ENCODE data around the gene TGFBR1.

- TF ChIP-seq GABPA (IDR thresholded peaks at IDR 0.05; ENCODE audit: low read depth): no peak
- TF ChIP-seq, protein P1, sequence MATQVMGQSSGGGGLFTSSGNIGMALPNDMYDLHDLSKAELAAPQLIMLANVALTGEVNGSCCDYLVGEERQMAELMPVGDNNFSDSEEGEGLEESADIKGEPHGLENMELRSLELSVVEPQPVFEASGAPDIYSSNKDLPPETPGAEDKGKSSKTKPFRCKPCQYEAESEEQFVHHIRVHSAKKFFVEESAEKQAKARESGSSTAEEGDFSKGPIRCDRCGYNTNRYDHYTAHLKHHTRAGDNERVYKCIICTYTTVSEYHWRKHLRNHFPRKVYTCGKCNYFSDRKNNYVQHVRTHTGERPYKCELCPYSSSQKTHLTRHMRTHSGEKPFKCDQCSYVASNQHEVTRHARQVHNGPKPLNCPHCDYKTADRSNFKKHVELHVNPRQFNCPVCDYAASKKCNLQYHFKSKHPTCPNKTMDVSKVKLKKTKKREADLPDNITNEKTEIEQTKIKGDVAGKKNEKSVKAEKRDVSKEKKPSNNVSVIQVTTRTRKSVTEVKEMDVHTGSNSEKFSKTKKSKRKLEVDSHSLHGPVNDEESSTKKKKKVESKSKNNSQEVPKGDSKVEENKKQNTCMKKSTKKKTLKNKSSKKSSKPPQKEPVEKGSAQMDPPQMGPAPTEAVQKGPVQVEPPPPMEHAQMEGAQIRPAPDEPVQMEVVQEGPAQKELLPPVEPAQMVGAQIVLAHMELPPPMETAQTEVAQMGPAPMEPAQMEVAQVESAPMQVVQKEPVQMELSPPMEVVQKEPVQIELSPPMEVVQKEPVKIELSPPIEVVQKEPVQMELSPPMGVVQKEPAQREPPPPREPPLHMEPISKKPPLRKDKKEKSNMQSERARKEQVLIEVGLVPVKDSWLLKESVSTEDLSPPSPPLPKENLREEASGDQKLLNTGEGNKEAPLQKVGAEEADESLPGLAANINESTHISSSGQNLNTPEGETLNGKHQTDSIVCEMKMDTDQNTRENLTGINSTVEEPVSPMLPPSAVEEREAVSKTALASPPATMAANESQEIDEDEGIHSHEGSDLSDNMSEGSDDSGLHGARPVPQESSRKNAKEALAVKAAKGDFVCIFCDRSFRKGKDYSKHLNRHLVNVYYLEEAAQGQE (IDR thresholded peaks at IDR 0.05; ENCODE audit: low read depth, low read length): no peak
- TF ChIP-seq, protein P2, sequence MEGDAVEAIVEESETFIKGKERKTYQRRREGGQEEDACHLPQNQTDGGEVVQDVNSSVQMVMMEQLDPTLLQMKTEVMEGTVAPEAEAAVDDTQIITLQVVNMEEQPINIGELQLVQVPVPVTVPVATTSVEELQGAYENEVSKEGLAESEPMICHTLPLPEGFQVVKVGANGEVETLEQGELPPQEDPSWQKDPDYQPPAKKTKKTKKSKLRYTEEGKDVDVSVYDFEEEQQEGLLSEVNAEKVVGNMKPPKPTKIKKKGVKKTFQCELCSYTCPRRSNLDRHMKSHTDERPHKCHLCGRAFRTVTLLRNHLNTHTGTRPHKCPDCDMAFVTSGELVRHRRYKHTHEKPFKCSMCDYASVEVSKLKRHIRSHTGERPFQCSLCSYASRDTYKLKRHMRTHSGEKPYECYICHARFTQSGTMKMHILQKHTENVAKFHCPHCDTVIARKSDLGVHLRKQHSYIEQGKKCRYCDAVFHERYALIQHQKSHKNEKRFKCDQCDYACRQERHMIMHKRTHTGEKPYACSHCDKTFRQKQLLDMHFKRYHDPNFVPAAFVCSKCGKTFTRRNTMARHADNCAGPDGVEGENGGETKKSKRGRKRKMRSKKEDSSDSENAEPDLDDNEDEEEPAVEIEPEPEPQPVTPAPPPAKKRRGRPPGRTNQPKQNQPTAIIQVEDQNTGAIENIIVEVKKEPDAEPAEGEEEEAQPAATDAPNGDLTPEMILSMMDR (IDR thresholded peaks at IDR 0.05): no peak
- TF ChIP-seq TAF1 (IDR thresholded peaks at IDR 0.05; ENCODE audit: borderline replicate concordance, low read depth, low read length): no peak
- no peak for TF ChIP-seq MAX (IDR thresholded peaks at IDR 0.05; ENCODE audit: low read depth)
- TF ChIP-seq, protein P3, sequence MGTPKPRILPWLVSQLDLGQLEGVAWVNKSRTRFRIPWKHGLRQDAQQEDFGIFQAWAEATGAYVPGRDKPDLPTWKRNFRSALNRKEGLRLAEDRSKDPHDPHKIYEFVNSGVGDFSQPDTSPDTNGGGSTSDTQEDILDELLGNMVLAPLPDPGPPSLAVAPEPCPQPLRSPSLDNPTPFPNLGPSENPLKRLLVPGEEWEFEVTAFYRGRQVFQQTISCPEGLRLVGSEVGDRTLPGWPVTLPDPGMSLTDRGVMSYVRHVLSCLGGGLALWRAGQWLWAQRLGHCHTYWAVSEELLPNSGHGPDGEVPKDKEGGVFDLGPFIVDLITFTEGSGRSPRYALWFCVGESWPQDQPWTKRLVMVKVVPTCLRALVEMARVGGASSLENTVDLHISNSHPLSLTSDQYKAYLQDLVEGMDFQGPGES (IDR thresholded peaks at IDR 0.05; ENCODE audit: low read depth, low read length): no peak
- no peak for TF ChIP-seq EZH2phosphoT487 (IDR thresholded peaks at IDR 0.05; ENCODE audit: borderline replicate concordance, low read depth)
- TF ChIP-seq FOXJ3 (CRISPR knock-in tag; IDR thresholded peaks at IDR 0.05): no peak
- TF ChIP-seq POLR2AphosphoS5 (IDR thresholded peaks at IDR 0.05; ENCODE audit: low read depth, low read length): no peak
- no peak for TF ChIP-seq RFX5 (IDR thresholded peaks at IDR 0.05; ENCODE audit: low read length)
- TF ChIP-seq EP300 (IDR thresholded peaks at IDR 0.05; ENCODE audit: borderline replicate concordance in 1 of 2, low read depth in 1 of 2, low read length in 1 of 2): no peak
- TF ChIP-seq, protein P4, sequence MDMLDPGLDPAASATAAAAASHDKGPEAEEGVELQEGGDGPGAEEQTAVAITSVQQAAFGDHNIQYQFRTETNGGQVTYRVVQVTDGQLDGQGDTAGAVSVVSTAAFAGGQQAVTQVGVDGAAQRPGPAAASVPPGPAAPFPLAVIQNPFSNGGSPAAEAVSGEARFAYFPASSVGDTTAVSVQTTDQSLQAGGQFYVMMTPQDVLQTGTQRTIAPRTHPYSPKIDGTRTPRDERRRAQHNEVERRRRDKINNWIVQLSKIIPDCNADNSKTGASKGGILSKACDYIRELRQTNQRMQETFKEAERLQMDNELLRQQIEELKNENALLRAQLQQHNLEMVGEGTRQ (IDR thresholded peaks at IDR 0.05; ENCODE audit: borderline replicate concordance, low read depth, low read length): no peak
- no peak for TF ChIP-seq MXI1 (IDR thresholded peaks at IDR 0.05; ENCODE audit: low read depth, low read length)
- TF ChIP-seq NFIC (IDR thresholded peaks at IDR 0.05; ENCODE audit: borderline replicate concordance): no peak
Observed at GRCh38 chr9:99181206-99181605, 76.3 kb downstream of the TGFBR1 start.
